ENCODE results near the gene TP53AIP1.

DNA sequence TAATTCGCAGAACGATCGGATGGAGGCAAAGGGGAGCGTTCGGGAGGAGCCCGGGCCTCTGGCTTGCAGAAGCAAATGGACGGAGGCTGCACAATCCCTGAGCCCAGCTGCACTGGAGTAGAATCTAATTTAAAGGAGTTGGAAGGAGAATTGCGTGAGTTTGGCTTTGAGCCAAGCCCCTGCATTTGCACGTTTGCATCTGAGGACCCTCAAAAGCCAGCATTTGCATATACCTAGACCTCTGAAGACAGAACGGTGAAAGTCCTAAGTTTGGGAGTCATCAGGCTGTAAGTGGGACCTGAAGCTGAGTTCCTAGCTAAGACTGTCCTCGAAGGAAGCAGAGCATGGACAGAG is 15.6 kb downstream of the TP53AIP1 start:
- TF ChIP-seq, protein P1, sequence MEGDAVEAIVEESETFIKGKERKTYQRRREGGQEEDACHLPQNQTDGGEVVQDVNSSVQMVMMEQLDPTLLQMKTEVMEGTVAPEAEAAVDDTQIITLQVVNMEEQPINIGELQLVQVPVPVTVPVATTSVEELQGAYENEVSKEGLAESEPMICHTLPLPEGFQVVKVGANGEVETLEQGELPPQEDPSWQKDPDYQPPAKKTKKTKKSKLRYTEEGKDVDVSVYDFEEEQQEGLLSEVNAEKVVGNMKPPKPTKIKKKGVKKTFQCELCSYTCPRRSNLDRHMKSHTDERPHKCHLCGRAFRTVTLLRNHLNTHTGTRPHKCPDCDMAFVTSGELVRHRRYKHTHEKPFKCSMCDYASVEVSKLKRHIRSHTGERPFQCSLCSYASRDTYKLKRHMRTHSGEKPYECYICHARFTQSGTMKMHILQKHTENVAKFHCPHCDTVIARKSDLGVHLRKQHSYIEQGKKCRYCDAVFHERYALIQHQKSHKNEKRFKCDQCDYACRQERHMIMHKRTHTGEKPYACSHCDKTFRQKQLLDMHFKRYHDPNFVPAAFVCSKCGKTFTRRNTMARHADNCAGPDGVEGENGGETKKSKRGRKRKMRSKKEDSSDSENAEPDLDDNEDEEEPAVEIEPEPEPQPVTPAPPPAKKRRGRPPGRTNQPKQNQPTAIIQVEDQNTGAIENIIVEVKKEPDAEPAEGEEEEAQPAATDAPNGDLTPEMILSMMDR (conservative IDR thresholded peaks at IDR 0.05; ENCODE audit: low read depth, low read length): no peak
- no peak for TF ChIP-seq EZH2 (IDR thresholded peaks at IDR 0.05; ENCODE audit: borderline replicate concordance, low read depth, low read length, poor library complexity, severe bottlenecking)

Measured in A673 (cell line).